Fibroblast of lung (primary cell): Measurements from ENCODE around the gene RGS12. TPM values are rescaled to one million over a fixed set of nuclear protein-coding genes. Genes with fewer than 3 reads are reported as not detected.

Experiments used
- DNase-seq, 2 donors: peaks; one replicate each; pipeline versions ENCODE4 v3.0.0 to v3.0.0-alpha.2; 2010; ENCODE audit warnings: low read depth in 2 of 2
- H2AFZ ChIP-seq: 2 replicates; pipeline ENCODE4 v1.5.1; 2012; ENCODE audit warnings: low read length, control low read depth, inconsistent platforms
- H3K27ac ChIP-seq: 2 replicates; pipeline ENCODE4 v1.5.1; 2011; ENCODE audit warnings: low read length, control low read depth; ENCODE audit not compliant: insufficient read depth
- H3K27me3 ChIP-seq: 2 replicates; pipeline ENCODE4 v1.5.1; 2011; ENCODE audit warnings: mild to moderate bottlenecking, low read length; ENCODE audit not compliant: control insufficient read depth, insufficient read depth
- H3K36me3 ChIP-seq: 2 replicates; pipeline ENCODE4 v1.5.1; 2011; ENCODE audit warnings: low read length; ENCODE audit not compliant: control insufficient read depth, insufficient read depth
- H3K4me1 ChIP-seq: 2 replicates; pipeline ENCODE4 v1.5.1; 2011; ENCODE audit warnings: low read length; ENCODE audit not compliant: control insufficient read depth, insufficient read depth; ENCODE audit errors: extremely low read depth
- H3K4me2 ChIP-seq: 2 replicates; pipeline ENCODE4 v1.5.1; 2011; ENCODE audit warnings: low read length, control low read depth; ENCODE audit not compliant: insufficient read depth; ENCODE audit errors: extremely low read depth
- H3K4me3 ChIP-seq, 4 experiments: fragments of 200-600 bp in 1 of 4; sonication (generic) in 1 of 4; replicated peaks in 1 of 4; 2 replicates each; pipeline ENCODE4 v1.5.1; 2011 to 2016; ENCODE audit warnings: low read length in 4 of 4, low read depth in 3 of 4, mild to moderate bottlenecking in 3 of 4, control low read depth in 2 of 4, inconsistent platforms in 1 of 4, mixed read lengths in 1 of 4; ENCODE audit not compliant: insufficient read depth in 1 of 4; ENCODE audit errors: control extremely low read depth in 1 of 4
- H3K79me2 ChIP-seq: 2 replicates; pipeline ENCODE4 v1.5.1; 2012; ENCODE audit warnings: mild to moderate bottlenecking, low read length, inconsistent platforms; ENCODE audit not compliant: control insufficient read depth, insufficient read depth
- H3K9ac ChIP-seq: 2 replicates; pipeline ENCODE4 v1.5.1; 2011; ENCODE audit warnings: mild to moderate bottlenecking, low read length, control low read depth; ENCODE audit not compliant: insufficient read depth
- H3K9me3 ChIP-seq: 2 replicates; pipeline ENCODE4 v1.5.1; 2012; ENCODE audit warnings: low read depth, low read length; ENCODE audit not compliant: control insufficient read depth, insufficient read depth
- H4K20me1 ChIP-seq: 2 replicates; pipeline ENCODE4 v1.5.1; 2011; ENCODE audit warnings: low read length; ENCODE audit not compliant: control insufficient read depth, insufficient read depth; ENCODE audit errors: extremely low read depth
- CTCF ChIP-seq, 2 donors: IDR thresholded peaks in 1 of 2; conservative IDR thresholded peaks in 1 of 2; 1 replicate in 1 of 2; 2 replicates in 1 of 2; pipeline ENCODE4 v1.5.1; 2011 to 2012; ENCODE audit warnings: low read length in 2 of 2, control low read depth in 1 of 2, inconsistent platforms in 1 of 2, low read depth in 1 of 2, mild to moderate bottlenecking in 1 of 2
- EZH2 ChIP-seq: IDR thresholded peaks from 2 replicates; pipeline ENCODE4 v1.5.1; 2012; ENCODE audit warnings: low read length, control low read depth, mild to moderate bottlenecking; ENCODE audit errors: missing control alignments
- polyA plus RNA-seq, 2 donors: library from polyadenylated mRNA; depleted of rRNA in 1 of 2; stranded (reverse) in 1 of 2; unstranded in 1 of 2; fragments of >200 nt; gene quantifications; 2 replicates each; pipeline ENCODE4 v1.2.1, GENCODE V29; 2011 to 2012; ENCODE audit warnings: missing spikeins in 1 of 2
- total RNA-seq: library from RNA; depleted of rRNA; stranded (reverse); fragments of >200 nt; gene quantifications from 2 replicates; pipeline ENCODE4 v1.2.1, GENCODE V29; 2014

The RGS12 gene
- total and polyA plus RNA-seq, 2 donors (not counting 1 experiment from before 2014, with no cell fraction given) = 5.1 to 21.1 TPM

DNA sequence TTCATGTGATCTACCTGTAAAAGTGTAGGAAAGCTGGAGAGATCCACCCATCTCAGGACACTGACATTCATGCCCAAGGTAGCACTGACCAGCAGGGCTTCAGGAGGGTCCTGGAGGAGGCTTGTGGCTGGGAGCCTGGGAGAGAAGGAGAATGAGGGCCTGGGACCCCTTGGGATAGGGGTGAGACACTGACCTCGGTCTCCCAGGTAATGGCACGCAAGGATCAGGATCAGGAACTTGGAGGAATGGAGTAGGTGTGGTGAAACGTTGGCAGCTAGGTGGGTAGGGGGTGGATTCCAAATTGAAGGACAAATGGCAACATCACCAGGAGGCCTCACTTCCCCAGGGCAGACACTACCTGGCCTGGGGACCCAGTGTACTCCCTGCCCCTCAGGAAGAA is 12.4 kb upstream of the RGS12 start:
- Histone ChIP-seq H3K9me3 (no peaks in the 10 kb centered on the region), H3K27ac (no peak overlapping the region), H2AFZ (no peak overlapping the region), H3K27me3 (peaks cover 3% of the 10 kb centered on the region), H3K9ac (no peak overlapping the region), H4K20me1 (no peaks in the 10 kb centered on the region), H3K4me2 (no peak overlapping the region), H3K4me1 (peaks cover 5% of the 10 kb centered on the region), H3K36me3 (no peaks in the 10 kb centered on the region), H3K79me2 (no peaks in the 10 kb centered on the region), H3K4me3 (no peak overlapping the region)
- no peak for DNase-seq
- no peak for TF ChIP-seq CTCF (conservative IDR thresholded peaks at IDR 0.05 in 1 of 2, IDR thresholded peaks at IDR 0.05 in 1 of 2; ENCODE audit: low read depth in 1 of 2, low read length in 2 of 2)
- TF ChIP-seq EZH2 = no peak

DNA sequence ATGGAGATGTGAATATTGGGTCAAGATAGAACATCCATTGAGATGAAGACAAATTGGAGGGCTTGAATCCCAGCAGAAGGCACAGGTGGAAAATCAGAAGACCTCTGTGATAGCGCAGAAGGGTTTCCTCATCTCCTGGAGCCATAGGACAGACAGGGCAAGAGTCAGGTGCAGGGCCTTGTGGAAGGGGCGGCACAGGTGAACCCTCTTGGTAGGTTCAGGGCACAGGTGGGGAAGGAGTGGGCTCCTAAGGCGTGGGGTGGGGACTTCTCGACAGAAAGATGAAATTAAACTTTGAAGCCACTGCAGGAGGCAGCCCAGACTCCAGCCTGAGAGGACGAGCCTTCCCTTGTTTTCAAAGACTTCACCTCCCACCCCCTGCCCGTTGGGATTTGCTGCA is 9.3 kb upstream of the RGS12 start:
- Histone ChIP-seq H2AFZ (no peak overlapping the region), H3K4me3 (no peak overlapping the region), H3K4me1 (peaks cover 2% of the 10 kb centered on the region), H3K4me2 (no peak overlapping the region), H3K9me3 (no peaks in the 10 kb centered on the region), H3K27ac (no peak overlapping the region), H3K36me3 (no peaks in the 10 kb centered on the region), H3K27me3 (peaks cover 3% of the 10 kb centered on the region), H3K9ac (no peak overlapping the region), H3K79me2 (no peaks in the 10 kb centered on the region), H4K20me1 (no peaks in the 10 kb centered on the region)
- no peak for DNase-seq
- TF ChIP-seq EZH2 = no peak
- no peak for TF ChIP-seq CTCF (conservative IDR thresholded peaks at IDR 0.05 in 1 of 2, IDR thresholded peaks at IDR 0.05 in 1 of 2; ENCODE audit: low read depth in 1 of 2, low read length in 2 of 2)

DNA sequence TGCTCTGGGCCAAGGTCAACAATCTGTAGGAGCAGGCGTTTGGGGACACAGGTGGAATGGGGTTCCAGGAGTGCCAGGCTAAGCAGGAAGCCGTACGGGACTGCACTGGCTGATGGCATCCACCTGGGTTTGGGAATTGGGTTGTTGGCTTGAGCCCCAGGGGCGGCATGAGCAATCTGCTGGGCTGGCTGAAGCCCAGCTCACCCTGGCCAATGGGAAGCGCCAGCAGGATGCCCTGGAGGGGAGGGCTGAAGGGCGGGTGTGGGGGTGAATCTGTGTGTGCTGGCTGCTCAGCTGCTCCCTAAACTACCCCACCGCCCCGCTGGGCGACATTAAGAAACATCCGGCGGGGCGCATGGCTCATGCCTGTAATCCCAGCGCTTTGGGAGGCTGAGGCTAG is 8.9 kb upstream of the RGS12 start:
- Histone ChIP-seq H3K27me3 (peaks cover 3% of the 10 kb centered on the region), H3K9me3 (no peaks in the 10 kb centered on the region), H3K79me2 (no peaks in the 10 kb centered on the region), H3K27ac (no peak overlapping the region), H3K4me3 (no peak overlapping the region), H3K36me3 (no peaks in the 10 kb centered on the region), H2AFZ (no peak overlapping the region), H3K4me2 (no peak overlapping the region), H4K20me1 (no peaks in the 10 kb centered on the region), H3K9ac (no peak overlapping the region), H3K4me1 (peaks cover 2% of the 10 kb centered on the region)
- TF ChIP-seq CTCF (conservative IDR thresholded peaks at IDR 0.05 in 1 of 2, IDR thresholded peaks at IDR 0.05 in 1 of 2; ENCODE audit: low read depth in 1 of 2, low read length in 2 of 2) = no peak
- no peak for TF ChIP-seq EZH2
- no peak for DNase-seq
